H9 (cell line): Measurements from ENCODE around the gene IRX5. TPM values are rescaled to one million over a fixed set of nuclear protein-coding genes. Genes with fewer than 3 reads are reported as not detected.

Experiments used
- DNase-seq: peaks from one replicate; pipeline ENCODE4 v3.0.0-alpha.2; 2017
- H2AFZ ChIP-seq: one replicate; pipeline ENCODE4 v1.6.1; 2013; ENCODE audit warnings: mild to moderate bottlenecking, low read length, control low read depth, moderate library complexity
- H2AK5ac ChIP-seq: 2 replicates; pipeline ENCODE4 v1.6.1; 2013; ENCODE audit warnings: low read length, control low read depth, mixed read lengths; ENCODE audit not compliant: insufficient read length
- H2BK120ac ChIP-seq: one replicate; pipeline ENCODE4 v1.6.1; 2013; ENCODE audit warnings: low read depth, mild to moderate bottlenecking, low read length, control low read depth, inconsistent platforms; ENCODE audit not compliant: poor library complexity, severe bottlenecking
- H2BK12ac ChIP-seq: 2 replicates; pipeline ENCODE4 v1.6.1; 2013; ENCODE audit warnings: low read length, control low read depth, mixed read lengths, low read depth; ENCODE audit not compliant: insufficient read length
- H2BK15ac ChIP-seq: 2 replicates; pipeline ENCODE4 v1.6.1; 2013; ENCODE audit warnings: low read depth, low read length, control low read depth
- H2BK20ac ChIP-seq: one replicate; pipeline ENCODE4 v1.6.1; 2013; ENCODE audit warnings: low read depth, mild to moderate bottlenecking, low read length, control low read depth, inconsistent platforms; ENCODE audit not compliant: poor library complexity, severe bottlenecking
- H2BK5ac ChIP-seq: 2 replicates; pipeline ENCODE4 v1.6.1; 2013; ENCODE audit warnings: low read length, control low read depth, mixed read lengths; ENCODE audit not compliant: insufficient read length
- H3K14ac ChIP-seq: 2 replicates; pipeline ENCODE4 v1.6.1; 2013; ENCODE audit warnings: low read length, control low read depth; ENCODE audit not compliant: insufficient read depth
- H3K18ac ChIP-seq: 2 replicates; pipeline ENCODE4 v1.6.1; 2013; ENCODE audit warnings: low read depth, mild to moderate bottlenecking, mixed read lengths, low read length, control low read depth; ENCODE audit not compliant: insufficient read length
- H3K23ac ChIP-seq: 2 replicates; pipeline ENCODE4 v1.6.1; 2013; ENCODE audit warnings: low read length, control low read depth, mixed read lengths, low read depth; ENCODE audit not compliant: insufficient read length
- H3K23me2 ChIP-seq: 2 replicates; pipeline ENCODE4 v1.6.1; 2013; ENCODE audit warnings: low read depth, mild to moderate bottlenecking, mixed read lengths, low read length, control low read depth; ENCODE audit not compliant: insufficient read length, poor library complexity, severe bottlenecking
- H3K27ac ChIP-seq: 2 replicates; pipeline ENCODE4 v1.5.1; 2013; ENCODE audit warnings: low read length, control low read depth, mixed read lengths, low read depth; ENCODE audit not compliant: insufficient read length
- H3K27me3 ChIP-seq: 2 replicates; pipeline ENCODE4 v1.6.1; 2013; ENCODE audit warnings: low read length, control low read depth, inconsistent platforms; ENCODE audit not compliant: insufficient read depth
- H3K4ac ChIP-seq: 2 replicates; pipeline ENCODE4 v1.6.1; 2013; ENCODE audit warnings: low read depth, mild to moderate bottlenecking, control low read depth, inconsistent platforms, low read length, moderate library complexity
- H3K4me1 ChIP-seq: 2 replicates; pipeline ENCODE4 v1.6.1; 2013; ENCODE audit warnings: low read length, control low read depth, inconsistent platforms; ENCODE audit not compliant: insufficient read depth
- H3K4me2 ChIP-seq: 2 replicates; pipeline ENCODE4 v1.6.1; 2013; ENCODE audit warnings: low read length, control low read depth, mixed read lengths; ENCODE audit not compliant: insufficient read length, insufficient read depth
- H3K56ac ChIP-seq: 2 replicates; pipeline ENCODE4 v1.6.1; 2013; ENCODE audit warnings: low read depth, mild to moderate bottlenecking, mixed read lengths, low read length, control low read depth; ENCODE audit not compliant: insufficient read length
- H3K79me1 ChIP-seq: 2 replicates; pipeline ENCODE4 v1.6.1; 2013; ENCODE audit warnings: low read depth, mild to moderate bottlenecking, moderate library complexity, low read length, control low read depth, inconsistent platforms; ENCODE audit not compliant: insufficient read depth, poor library complexity, severe bottlenecking
- H3K79me2 ChIP-seq: 2 replicates; pipeline ENCODE4 v1.6.1; 2013; ENCODE audit warnings: low read length, control low read depth, inconsistent platforms; ENCODE audit not compliant: insufficient read depth
- H3K9ac ChIP-seq: 2 replicates; pipeline ENCODE4 v1.6.1; 2013; ENCODE audit warnings: low read length, control low read depth, mixed read lengths; ENCODE audit not compliant: insufficient read length; ENCODE audit errors: extremely low read depth
- H3K9me3 ChIP-seq: one replicate; pipeline ENCODE4 v1.6.1; 2013; ENCODE audit warnings: low read depth, low read length, inconsistent platforms; ENCODE audit not compliant: control insufficient read depth
- H3T11ph ChIP-seq: one replicate; pipeline ENCODE4 v1.6.1; 2013; ENCODE audit warnings: mild to moderate bottlenecking, low read length, control low read depth, inconsistent platforms
- H4K20me1 ChIP-seq: one replicate; pipeline ENCODE4 v1.6.1; 2013; ENCODE audit not compliant: control insufficient read depth, insufficient read length, insufficient read depth
- H4K5ac ChIP-seq: 2 replicates; pipeline ENCODE4 v1.6.1; 2013; ENCODE audit warnings: low read depth, mild to moderate bottlenecking, mixed read lengths, low read length, control low read depth; ENCODE audit not compliant: insufficient read length
- H4K8ac ChIP-seq: replicated peaks from 2 replicates; pipeline ENCODE4 v1.6.1; 2013; ENCODE audit warnings: low read length, control low read depth, mixed read lengths, low read depth; ENCODE audit not compliant: insufficient read length
- H4K91ac ChIP-seq: 2 replicates; pipeline ENCODE4 v1.6.1; 2013; ENCODE audit warnings: low read depth, mild to moderate bottlenecking, moderate library complexity, mixed read lengths, low read length, control low read depth; ENCODE audit not compliant: insufficient read length
- H3K27ac Mint-ChIP-seq, 3 experiments: 2 replicates in 2 of 3; 3 replicates in 1 of 3; pipeline ENCODE4 v1.8.0; 2020 to 2021; ENCODE audit warnings: mixed read lengths in 3 of 3, mild to moderate bottlenecking in 1 of 3, moderate library complexity in 1 of 3
- H3K27me3 Mint-ChIP-seq: 2 replicates; pipeline ENCODE4 v1.8.0; 2021; ENCODE audit warnings: low read depth, mild to moderate bottlenecking, moderate library complexity, mixed read lengths
- H3K36me3 Mint-ChIP-seq, 3 experiments: 2 replicates in 2 of 3; 3 replicates in 1 of 3; pipeline ENCODE4 v1.8.0; 2020 to 2021; ENCODE audit warnings: low read depth in 3 of 3, mixed read lengths in 3 of 3; ENCODE audit not compliant: insufficient read depth in 1 of 3
- H3K4me1 Mint-ChIP-seq, 2 experiments: 2 replicates each; pipeline ENCODE4 v1.8.0; 2020; ENCODE audit warnings: mixed read lengths in 2 of 2
- H3K4me3 Mint-ChIP-seq, 2 experiments: 2 replicates in 1 of 2; 3 replicates in 1 of 2; pipeline ENCODE4 v1.8.0; 2020 to 2021; ENCODE audit warnings: mild to moderate bottlenecking in 2 of 2, mixed read lengths in 2 of 2, moderate library complexity in 1 of 2
- H3K9me3 Mint-ChIP-seq, 2 experiments: 2 replicates in 1 of 2; 3 replicates in 1 of 2; pipeline ENCODE4 v1.8.0; 2020; ENCODE audit warnings: mild to moderate bottlenecking in 2 of 2, mixed read lengths in 2 of 2, moderate library complexity in 1 of 2
- CTCF ChIP-seq: fragments of 200-600 bp; sonication (generic); conservative IDR thresholded peaks from 3 replicates; pipeline ENCODE4 v1.8.0; 2021; ENCODE audit warnings: antibody characterized with exemption, mild to moderate bottlenecking
- WGBS: extraction: QIAGEN DNeasy Blood & Tissue Kit; methylation state at CpG from one replicate; pipeline ENCODE4 v1.1.7; 2013; ENCODE audit warnings: missing lambda C conversion rate, low lambda C conversion rate, mixed read lengths; ENCODE audit not compliant: insufficient read length; ENCODE audit errors: extremely low coverage; 5-methylcytosine and 5-hydroxymethylcytosine counted together
- total RNA-seq: library from RNA; stranded (reverse); gene quantifications from 2 replicates; pipeline ENCODE4 v1.2.1, GENCODE V29; 2021

IRX5 gene
- total RNA-seq, 1 experiment from 2014 or later: 0.59 TPM

DNA sequence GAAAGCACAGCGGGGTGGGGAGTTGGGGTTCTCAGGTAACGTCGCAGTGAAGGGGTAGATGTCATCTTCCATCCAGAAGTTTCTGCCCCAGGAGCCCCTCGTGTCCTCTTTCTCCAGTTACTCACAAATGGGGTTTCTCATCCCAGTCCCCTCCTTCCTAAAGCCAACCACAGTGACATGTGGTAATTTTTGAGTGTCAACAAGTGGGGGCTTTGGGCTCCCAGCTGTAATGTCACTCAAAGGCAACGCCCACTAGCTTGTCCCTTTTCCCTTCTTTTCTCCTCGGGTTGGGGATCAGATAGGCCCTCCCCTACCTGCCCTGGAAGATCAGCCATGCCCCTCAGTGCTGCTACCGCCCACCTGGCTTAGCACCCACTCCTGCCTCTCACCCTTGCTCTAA, 14.4 kb downstream of the IRX5 start:
- WGBS: no CpG with 5 or more reads among the region's 7 CpGs
- no peak overlapping the region for H3K4ac ChIP-seq
- no peaks in the 10 kb centered on the region for H3K79me1 ChIP-seq
- H3K4me1 ChIP-seq: no peaks in the 10 kb centered on the region
- H3K27me3 ChIP-seq: peaks cover 20% of the 10 kb centered on the region
- H3K4me2 ChIP-seq: no peak overlapping the region
- H3T11ph ChIP-seq: no peak overlapping the region
- no peak overlapping the region for H2BK15ac ChIP-seq
- no peak overlapping the region for H3K18ac ChIP-seq
- no peak overlapping the region for H2BK120ac ChIP-seq
- peaks cover 97% of the 10 kb centered on the region for H3K27me3 Mint-ChIP-seq
- H2AFZ ChIP-seq: no peak overlapping the region
- H2AK5ac ChIP-seq: no peak overlapping the region
- no peak overlapping the region for H3K4me3 Mint-ChIP-seq
- H3K79me2 ChIP-seq: no peaks in the 10 kb centered on the region
- H3K9me3 Mint-ChIP-seq: peaks cover 0 to 3% of the 10 kb centered on the region in 2 experiments; a peak in 2 of 5 replicates
- no peak overlapping the region for H3K9ac ChIP-seq
- no peak overlapping the region for H3K27ac Mint-ChIP-seq
- peaks cover 0 to 2% (median 0%) of the 10 kb centered on the region in 3 experiments; a peak in 1 of 7 replicates for H3K36me3 Mint-ChIP-seq
- no peak overlapping the region for H3K56ac ChIP-seq
- no peak overlapping the region for H2BK20ac ChIP-seq
- no peak overlapping the region for H3K27ac ChIP-seq
- no peak overlapping the region for H4K91ac ChIP-seq
- peaks cover 0 to 6% of the 10 kb centered on the region in 2 experiments; a peak in 1 of 4 replicates for H3K4me1 Mint-ChIP-seq
- no peak overlapping the region for H2BK5ac ChIP-seq
- H4K5ac ChIP-seq: no peak overlapping the region
- TF ChIP-seq CTCF: no peak
- no peaks in the 10 kb centered on the region for H3K23me2 ChIP-seq
- H2BK12ac ChIP-seq: no peak overlapping the region
- H4K20me1 ChIP-seq: no peaks in the 10 kb centered on the region
- H4K8ac ChIP-seq: no peak overlapping the region
- no peaks in the 10 kb centered on the region for H3K9me3 ChIP-seq
- H3K14ac ChIP-seq: no peak overlapping the region
- no peak for DNase-seq
- H3K23ac ChIP-seq: no peak overlapping the region
